Hematopoietic multipotent progenitor cell treated with erythropoietin and hydrocortisone succinate and interleukin-3 and kit ligand, for 15 days (in vitro differentiated cells): Measurements from ENCODE around the gene FBXL3.
"Not testable (repeated sequence)": the region's sequence is repeated elsewhere in the genome, so short reads cannot be mapped to it uniquely, and the experiment has no call there.

Source experiments
- DNase-seq: peaks from one replicate; pipeline ENCODE4 v3.0.0-alpha.2; 2015; ENCODE audit warnings: low spot score

Gene FBXL3

GRCh38 chr13:77026255-77026860 is 601 bp downstream of the FBXL3 start:
- DNase-seq = peak; percentile 89

GRCh38 chr13:77022341-77022740 is 4.6 kb downstream of the FBXL3 start:
- no peak for DNase-seq

- DNase-seq = no peak
Measured at GRCh38 chr13:77019756-77020155, 7.2 kb downstream of the FBXL3 start.

GRCh38 chr13:77016888-77017623 is 9.9 kb downstream of the FBXL3 start:
- no peak for DNase-seq

GRCh38 chr13:77016251-77016812 is 10.6 kb downstream of the FBXL3 start:
- no peak for DNase-seq

- DNase-seq = no peak
Measured at GRCh38 chr13:77014906-77015685, 11.9 kb downstream of the FBXL3 start.

- no peak for DNase-seq
Measured at GRCh38 chr13:77013853-77014542, 13.0 kb downstream of the FBXL3 start.

GRCh38 chr13:77009719-77010118 is 17.2 kb downstream of the FBXL3 start:
- DNase-seq = not testable (repeated sequence)

- no peak for DNase-seq
Measured at GRCh38 chr13:77009011-77009410, 17.9 kb downstream of the FBXL3 start.

GRCh38 chr13:77008337-77008736 is 18.6 kb downstream of the FBXL3 start:
- DNase-seq = not testable (repeated sequence)

- peak; percentile 34 for DNase-seq
Measured at GRCh38 chr13:77002590-77003190, 24.3 kb downstream of the FBXL3 start.

- no peak for DNase-seq
Measured at GRCh38 chr13:77001963-77002587, 24.9 kb downstream of the FBXL3 start.

- no peak for DNase-seq
Measured at GRCh38 chr13:77001540-77001939, 25.4 kb downstream of the FBXL3 start.

GRCh38 chr13:77000475-77000874 is 26.5 kb downstream of the FBXL3 start:
- DNase-seq = no peak

- DNase-seq = no peak
Measured at GRCh38 chr13:76994281-76994680, 32.7 kb downstream of the FBXL3 start.

GRCh38 chr13:76993473-76993872 is 33.5 kb downstream of the FBXL3 start:
- no peak for DNase-seq

- DNase-seq = no peak
Measured at GRCh38 chr13:76993021-76993420, 33.9 kb downstream of the FBXL3 start.

- DNase-seq = no peak
Measured at GRCh38 chr13:76992548-76993001, 34.4 kb downstream of the FBXL3 start.

- peak; percentile 90 for DNase-seq
Measured at GRCh38 chr13:76991796-76992547, 35.0 kb downstream of the FBXL3 start, which contains the start of gene CLN5. Gene CLN5, plus strand, starts transcription at chr13:76992081. Its CDS starts 18 bp downstream, at chr13:76992099.

- DNase-seq = no peak
Measured at GRCh38 chr13:76991432-76991795, 35.5 kb downstream of the FBXL3 start.
